GM10266 (cell line): ENCODE results near the gene FLT4.

Source experiments
- DNase-seq: peaks from one replicate; pipeline ENCODE4 v3.0.0; 2012; ENCODE audit errors: extremely low spot score
- TF ChIP-seq, protein P1 (sequence below): IDR thresholded peaks from 2 replicates; pipeline ENCODE4 v1.5.1; 2012; ENCODE audit warnings: mild to moderate bottlenecking, low read depth; ENCODE audit not compliant: control insufficient read depth, insufficient read depth; ENCODE audit errors: missing control alignments

FLT4 gene

DNA sequence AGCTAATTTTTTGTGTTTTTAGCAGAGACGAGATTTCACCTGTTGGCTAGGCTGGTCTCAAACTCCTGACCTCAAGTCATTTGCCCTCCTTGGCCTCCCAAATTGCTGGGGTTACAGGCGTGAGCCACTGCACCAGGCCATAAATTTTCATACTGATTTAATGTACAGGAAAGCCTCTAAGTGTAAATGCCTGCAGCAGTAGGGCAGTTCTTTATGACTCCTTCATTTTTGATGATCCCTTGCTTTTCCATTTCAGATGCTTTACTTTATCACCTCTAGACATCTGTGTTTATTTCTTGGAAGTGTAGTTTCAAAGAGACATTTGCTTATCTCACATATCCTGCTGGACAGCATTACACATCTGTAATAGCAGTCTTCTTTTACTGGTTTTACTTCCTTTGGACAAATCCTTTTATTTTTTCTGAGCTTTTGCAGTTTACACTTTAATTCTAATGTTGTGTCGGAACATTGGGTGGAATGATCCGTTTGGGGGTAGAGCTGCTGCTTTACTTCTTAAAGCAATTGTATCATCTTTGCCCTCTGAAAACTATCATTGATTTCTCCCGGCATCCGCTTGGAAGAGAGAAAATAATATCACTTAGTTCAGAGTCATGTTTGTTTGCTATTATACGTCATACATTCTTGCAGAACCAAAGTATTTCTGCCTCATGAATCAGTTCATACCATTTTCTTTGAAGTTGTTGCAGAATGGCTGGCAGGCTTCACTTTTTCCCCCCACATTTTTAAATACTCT is 94.1 kb downstream of the FLT4 start:
- no peak for DNase-seq
- TF ChIP-seq, protein P1, sequence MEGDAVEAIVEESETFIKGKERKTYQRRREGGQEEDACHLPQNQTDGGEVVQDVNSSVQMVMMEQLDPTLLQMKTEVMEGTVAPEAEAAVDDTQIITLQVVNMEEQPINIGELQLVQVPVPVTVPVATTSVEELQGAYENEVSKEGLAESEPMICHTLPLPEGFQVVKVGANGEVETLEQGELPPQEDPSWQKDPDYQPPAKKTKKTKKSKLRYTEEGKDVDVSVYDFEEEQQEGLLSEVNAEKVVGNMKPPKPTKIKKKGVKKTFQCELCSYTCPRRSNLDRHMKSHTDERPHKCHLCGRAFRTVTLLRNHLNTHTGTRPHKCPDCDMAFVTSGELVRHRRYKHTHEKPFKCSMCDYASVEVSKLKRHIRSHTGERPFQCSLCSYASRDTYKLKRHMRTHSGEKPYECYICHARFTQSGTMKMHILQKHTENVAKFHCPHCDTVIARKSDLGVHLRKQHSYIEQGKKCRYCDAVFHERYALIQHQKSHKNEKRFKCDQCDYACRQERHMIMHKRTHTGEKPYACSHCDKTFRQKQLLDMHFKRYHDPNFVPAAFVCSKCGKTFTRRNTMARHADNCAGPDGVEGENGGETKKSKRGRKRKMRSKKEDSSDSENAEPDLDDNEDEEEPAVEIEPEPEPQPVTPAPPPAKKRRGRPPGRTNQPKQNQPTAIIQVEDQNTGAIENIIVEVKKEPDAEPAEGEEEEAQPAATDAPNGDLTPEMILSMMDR = no peak

- TF ChIP-seq, protein P1 = no peak
- no peak for DNase-seq
Measured at GRCh38 chr5:180553530-180553929, 95.9 kb downstream of the FLT4 start.
